CD4-positive, alpha-beta T cell treated with Interleukin-2 at 100 ng/mL for 4 hours (primary cell): ENCODE data around the gene CALHM3.
"Not testable (repeated sequence)": the region's sequence is repeated elsewhere in the genome, so short reads cannot be mapped to it uniquely, and the experiment has no call there.

Experiments used
- DNase-seq: peaks from one replicate; pipeline ENCODE4 v3.0.0-alpha.2; 2020; ENCODE audit warnings: low spot score

Gene CALHM3

GRCh38 chr10:103479135-103479534 lies at the start of gene CALHM3:
TSS of gene CALHM3 (minus strand) at chr10:103479240. CDS start at chr10:103479032, 208 bp downstream.
- DNase-seq, result no peak

- no peak for DNase-seq
Measured at GRCh38 chr10:103528549-103528948, 49.5 kb upstream of the CALHM3 start.

- not testable (repeated sequence) for DNase-seq
Measured at GRCh38 chr10:103527476-103527875, 48.4 kb upstream of the CALHM3 start.

- DNase-seq, result no peak
Measured at GRCh38 chr10:103525901-103526300, 46.9 kb upstream of the CALHM3 start.

GRCh38 chr10:103523683-103524082 lies 44.6 kb upstream of the CALHM3 start:
- no peak for DNase-seq

GRCh38 chr10:103522006-103522405 lies 43.0 kb upstream of the CALHM3 start:
- DNase-seq, result not testable (repeated sequence)

- DNase-seq, result no peak
Measured at GRCh38 chr10:103519798-103520197, 40.8 kb upstream of the CALHM3 start.

- no peak for DNase-seq
Measured at GRCh38 chr10:103517234-103518085, 38.4 kb upstream of the CALHM3 start.

- no peak for DNase-seq
Measured at GRCh38 chr10:103514244-103514643, 35.2 kb upstream of the CALHM3 start.

- no peak for DNase-seq
Measured at GRCh38 chr10:103513380-103514060, 34.5 kb upstream of the CALHM3 start.

- DNase-seq, result no peak
Measured at GRCh38 chr10:103512591-103513379, 33.7 kb upstream of the CALHM3 start.

GRCh38 chr10:103512166-103512565 lies 33.1 kb upstream of the CALHM3 start:
- DNase-seq, result no peak

- DNase-seq, result no peak
Measured at GRCh38 chr10:103510791-103511752, 32.0 kb upstream of the CALHM3 start.

GRCh38 chr10:103510046-103510685 lies 31.1 kb upstream of the CALHM3 start:
- no peak for DNase-seq

- no peak for DNase-seq
Measured at GRCh38 chr10:103507235-103508191, 28.5 kb upstream of the CALHM3 start.

GRCh38 chr10:103506061-103506460 lies 27.0 kb upstream of the CALHM3 start:
- no peak for DNase-seq

- peak; percentile 61 for DNase-seq
Measured at GRCh38 chr10:103504181-103504783, 25.2 kb upstream of the CALHM3 start.

GRCh38 chr10:103503777-103504176 lies 24.7 kb upstream of the CALHM3 start:
- not testable (repeated sequence) for DNase-seq
